ENCODE data around the gene ZNRF3.
"Not testable (repeated sequence)": the region's sequence is repeated elsewhere in the genome, so short reads cannot be mapped to it uniquely, and the experiment has no call there.

The ZNRF3 gene

DNA sequence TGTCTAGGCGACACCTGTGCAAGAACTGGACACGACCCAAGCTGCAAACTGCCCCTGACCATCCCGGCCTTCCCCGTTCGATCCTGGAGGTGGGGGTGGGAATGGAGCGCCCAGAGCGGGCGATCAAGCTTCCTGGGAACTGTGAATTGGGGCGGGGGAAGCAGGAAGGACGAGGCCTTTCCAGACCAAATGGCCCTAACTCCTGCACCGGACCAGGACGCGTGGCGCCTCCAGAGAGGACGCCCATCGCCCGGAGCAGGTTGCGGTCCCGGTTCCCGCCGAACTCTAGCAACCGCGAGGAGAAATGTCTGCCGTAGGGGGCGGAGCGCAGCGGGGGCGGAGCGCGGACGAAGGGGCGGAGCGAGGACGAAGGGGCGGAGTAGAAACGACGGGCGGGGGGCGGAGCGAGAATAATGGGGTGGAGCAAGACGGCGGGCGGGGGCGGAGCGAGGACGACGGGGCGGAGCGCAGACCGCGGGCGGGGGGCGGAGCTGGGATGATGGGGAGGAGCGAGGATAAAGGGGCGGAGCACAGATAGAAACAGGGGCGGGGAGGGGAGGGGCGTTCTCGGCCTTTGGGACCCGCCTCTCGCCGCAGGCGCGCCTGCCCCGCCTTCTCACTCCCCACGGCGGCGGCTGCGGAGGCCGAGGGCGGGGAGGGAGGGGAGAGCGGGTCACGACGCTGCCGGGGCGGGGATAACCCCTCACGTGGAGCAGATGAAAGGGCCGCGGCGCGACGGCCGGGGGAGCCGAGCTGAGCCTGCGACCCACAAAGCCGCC is at the start of gene ZNRF3:
Gene ZNRF3 (plus strand): TSS at position 695 of the 779 bp plus-strand sequence. CDS start 195 bp downstream, outside the sequence.
- DNase-seq (ENCODE audit: extremely low read depth in 1 of 2, low read depth in 1 of 2): peak; percentile 58 to 71

GRCh38 chr22:28835630-28836189 is 47.7 kb upstream of the ZNRF3 start:
- DNase-seq (ENCODE audit: extremely low read depth in 1 of 2, low read depth in 1 of 2): no peak

GRCh38 chr22:28837640-28838039 is 45.7 kb upstream of the ZNRF3 start:
- no peak for DNase-seq (ENCODE audit: extremely low read depth in 1 of 2, low read depth in 1 of 2)

DNA sequence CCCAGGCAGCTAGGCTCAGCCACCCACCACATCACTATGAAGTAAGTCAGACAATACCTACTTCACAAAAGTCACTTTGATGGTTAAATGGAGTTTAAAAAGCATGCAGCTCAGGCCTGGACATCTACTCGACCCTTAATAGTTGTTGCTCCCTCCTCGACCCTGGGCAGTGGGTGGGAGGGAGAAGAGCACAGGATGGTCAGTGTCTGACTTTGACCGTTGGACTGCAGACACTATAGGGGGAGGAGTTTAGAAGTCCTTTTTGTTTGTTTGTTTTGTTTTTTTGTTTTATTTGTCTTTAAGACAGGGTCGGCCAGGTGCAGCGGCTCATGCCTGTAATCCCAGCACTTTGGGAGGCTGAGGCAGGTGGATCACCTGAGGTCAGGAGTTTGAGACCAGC is 44.4 kb upstream of the ZNRF3 start:
- DNase-seq (ENCODE audit: extremely low read depth in 1 of 2, low read depth in 1 of 2): no peak

DNA sequence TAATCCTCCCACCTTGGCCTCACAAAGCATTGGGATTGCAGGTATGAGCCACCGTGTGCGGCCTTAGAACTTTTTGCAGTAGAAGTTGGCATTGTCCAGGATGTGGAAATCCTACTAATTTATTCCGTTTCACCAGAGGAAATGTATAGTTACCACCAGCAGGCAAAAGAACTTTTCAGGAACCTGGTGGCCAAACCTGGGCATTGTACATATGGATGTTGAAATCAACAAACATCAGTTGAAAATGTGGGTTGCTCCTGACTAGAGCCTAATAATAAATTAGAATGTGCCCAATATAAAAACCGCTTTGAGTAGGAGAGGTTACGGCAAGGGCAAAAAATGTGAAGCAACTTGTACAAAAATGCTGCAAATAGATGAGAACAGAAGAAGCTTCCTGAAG is 42.3 kb upstream of the ZNRF3 start:
- no peak for DNase-seq (ENCODE audit: extremely low read depth in 1 of 2, low read depth in 1 of 2)

DNA sequence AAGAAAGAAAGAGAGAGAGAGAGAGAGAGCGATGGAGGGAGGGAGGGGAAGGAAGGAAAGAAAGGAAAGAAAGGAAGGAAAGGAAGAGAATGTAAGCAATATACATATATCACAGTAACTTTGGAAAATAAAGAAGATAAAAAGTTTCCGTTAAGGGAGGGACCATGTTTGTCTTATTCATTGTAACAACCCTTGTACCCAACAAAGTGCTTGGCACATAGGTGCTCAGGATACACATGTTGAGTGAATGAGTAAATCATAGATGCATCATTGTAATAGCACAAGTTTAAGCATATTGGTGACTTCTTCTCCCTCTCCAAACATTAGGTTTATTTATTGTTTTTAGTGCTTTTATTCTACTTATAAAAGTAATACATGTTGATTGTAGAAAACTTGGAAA is 39.7 kb upstream of the ZNRF3 start:
- DNase-seq (ENCODE audit: extremely low read depth in 1 of 2, low read depth in 1 of 2): no peak

DNA sequence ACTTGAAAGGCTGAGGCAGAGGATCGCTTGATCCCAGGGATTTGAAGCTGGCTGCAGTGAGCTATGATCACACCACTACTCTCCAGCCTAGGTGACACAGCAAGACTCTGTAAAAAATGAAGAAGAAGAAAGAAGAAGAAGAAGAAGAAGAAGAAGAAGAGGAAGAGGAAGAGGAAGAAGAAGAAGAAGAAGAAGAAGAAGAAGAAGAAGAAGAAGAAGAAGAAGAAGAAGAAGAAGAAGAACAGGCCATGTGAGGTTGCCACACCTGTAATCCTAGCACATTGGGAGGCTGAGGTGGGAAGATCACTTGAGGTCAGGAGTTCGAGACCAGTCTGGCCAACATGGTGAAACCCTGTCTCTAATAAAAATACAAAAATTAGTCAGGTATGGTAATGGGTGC is 39.1 kb upstream of the ZNRF3 start:
- not testable (repeated sequence) for DNase-seq (ENCODE audit: extremely low read depth in 1 of 2, low read depth in 1 of 2)

DNA sequence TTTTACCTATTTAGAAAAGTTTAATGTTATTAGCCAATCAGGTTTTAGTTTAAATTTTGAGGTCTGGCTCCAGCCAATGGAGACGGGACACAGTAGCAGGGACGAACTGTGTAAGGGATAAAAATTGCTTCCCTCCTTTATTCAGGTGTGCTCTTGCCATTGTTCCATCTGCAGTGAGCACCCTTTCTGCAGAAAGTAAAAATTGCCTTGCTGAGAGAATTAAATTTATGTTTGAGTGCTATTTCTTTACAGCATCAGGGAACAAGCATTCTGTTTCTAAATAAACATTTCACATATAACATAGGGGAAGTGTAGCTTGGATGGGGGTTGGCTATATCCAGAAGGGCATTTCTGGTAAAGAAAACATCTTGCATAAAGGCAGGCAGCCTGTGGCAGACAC is 36.4 kb upstream of the ZNRF3 start:
- DNase-seq (ENCODE audit: extremely low read depth in 1 of 2, low read depth in 1 of 2): no peak

- no peak for DNase-seq (ENCODE audit: extremely low read depth in 1 of 2, low read depth in 1 of 2)
Measured at GRCh38 chr22:28855355-28856094, 27.8 kb upstream of the ZNRF3 start.

GRCh38 chr22:28856095-28856455 is 27.3 kb upstream of the ZNRF3 start:
- no peak for DNase-seq (ENCODE audit: extremely low read depth in 1 of 2, low read depth in 1 of 2)

GRCh38 chr22:28857288-28857687 is 26.1 kb upstream of the ZNRF3 start:
- DNase-seq (ENCODE audit: extremely low read depth in 1 of 2, low read depth in 1 of 2): no peak

- no peak for DNase-seq (ENCODE audit: extremely low read depth in 1 of 2, low read depth in 1 of 2)
Measured at GRCh38 chr22:28864878-28865596, 18.3 kb upstream of the ZNRF3 start.

GRCh38 chr22:28867191-28867590 is 16.2 kb upstream of the ZNRF3 start:
- DNase-seq (ENCODE audit: extremely low read depth in 1 of 2, low read depth in 1 of 2): no peak

GRCh38 chr22:28868389-28868788 is 15.0 kb upstream of the ZNRF3 start:
- DNase-seq (ENCODE audit: extremely low read depth in 1 of 2, low read depth in 1 of 2): not testable (repeated sequence)

DNA sequence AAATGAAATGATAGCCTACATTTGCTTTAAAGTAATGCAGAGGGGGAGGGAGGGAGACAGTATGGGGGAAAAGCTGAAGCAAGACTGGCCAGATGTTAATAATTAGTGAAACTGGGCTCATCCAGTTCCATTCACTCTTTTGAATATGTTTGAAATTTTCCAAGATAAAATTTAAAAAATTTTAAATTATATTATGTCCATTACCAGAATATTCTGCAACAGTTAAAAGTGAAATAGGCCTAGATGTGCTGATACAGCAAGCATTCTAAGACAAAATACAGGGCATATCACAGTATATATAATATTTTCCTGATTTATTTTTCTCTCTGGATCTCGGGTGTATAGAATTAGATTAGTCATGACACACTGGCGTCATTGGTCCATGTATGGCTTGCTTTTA is 13.6 kb upstream of the ZNRF3 start:
- DNase-seq (ENCODE audit: extremely low read depth in 1 of 2, low read depth in 1 of 2): no peak

- DNase-seq (ENCODE audit: extremely low read depth in 1 of 2, low read depth in 1 of 2): no peak
Measured at GRCh38 chr22:28873183-28873963, 10.0 kb upstream of the ZNRF3 start.

DNA sequence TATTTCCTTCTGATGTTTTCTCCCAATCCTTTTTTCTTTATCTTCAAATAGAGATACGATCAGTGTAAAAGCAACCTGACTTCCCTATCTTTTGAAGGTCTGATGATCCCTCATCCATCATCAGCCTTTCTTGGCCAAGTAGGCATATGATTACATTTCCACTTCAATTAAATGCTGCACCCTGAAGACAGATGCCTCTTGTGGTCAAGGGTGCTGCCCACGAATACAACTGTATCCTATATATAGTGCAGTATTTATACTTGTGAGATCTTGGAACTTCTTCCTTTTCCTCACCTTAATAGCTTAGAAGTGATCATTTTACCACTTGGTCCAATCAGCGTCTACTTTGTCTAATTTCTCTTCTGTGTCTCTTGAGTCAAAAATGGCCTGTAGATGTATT is 9.3 kb upstream of the ZNRF3 start:
- no peak for DNase-seq (ENCODE audit: extremely low read depth in 1 of 2, low read depth in 1 of 2)

GRCh38 chr22:28874811-28875320 is 8.5 kb upstream of the ZNRF3 start:
- DNase-seq (ENCODE audit: extremely low read depth in 1 of 2, low read depth in 1 of 2): no peak

GRCh38 chr22:28882545-28882877 is 861 bp upstream of the ZNRF3 start:
- DNase-seq (ENCODE audit: extremely low read depth in 1 of 2, low read depth in 1 of 2): no peak

DNA sequence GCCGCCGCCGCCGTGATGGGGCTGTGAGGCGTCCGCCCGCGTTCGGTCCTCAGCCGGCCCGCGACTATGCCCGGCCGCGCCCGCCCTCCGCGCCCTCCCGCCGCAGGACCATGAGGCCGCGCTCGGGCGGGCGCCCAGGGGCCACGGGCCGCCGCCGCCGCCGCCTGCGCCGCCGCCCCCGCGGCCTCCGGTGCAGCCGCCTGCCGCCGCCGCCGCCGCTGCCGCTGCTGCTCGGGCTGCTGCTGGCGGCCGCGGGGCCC is 215 bp downstream of the ZNRF3 start:
- no peak for DNase-seq (ENCODE audit: extremely low read depth in 1 of 2, low read depth in 1 of 2)
